HFF-Myc (cell line): ENCODE measurements around the gene NADSYN1.
A peak's percentile ranks its signal among the peaks of the same experiment; 100 is the strongest.
"Not testable (repeated sequence)": the region's sequence is repeated elsewhere in the genome, so short reads cannot be mapped to it uniquely, and the experiment has no call there.

Source experiments
- DNase-seq: peaks from one replicate; pipeline ENCODE4 v3.0.0-alpha.2; 2011; ENCODE audit warnings: low read depth; ENCODE audit errors: extremely low read depth
- H3K4me3 ChIP-seq: replicated peaks from 2 replicates; pipeline ENCODE4 v1.5.1; 2011; ENCODE audit warnings: low read depth, mild to moderate bottlenecking, control low read depth, low read length
- TF ChIP-seq, protein P1 (sequence below): IDR thresholded peaks from 2 replicates; pipeline ENCODE4 v1.5.1; 2012; ENCODE audit warnings: mild to moderate bottlenecking, low read depth, low read length, control low read depth; ENCODE audit errors: missing control alignments

Gene NADSYN1

DNA sequence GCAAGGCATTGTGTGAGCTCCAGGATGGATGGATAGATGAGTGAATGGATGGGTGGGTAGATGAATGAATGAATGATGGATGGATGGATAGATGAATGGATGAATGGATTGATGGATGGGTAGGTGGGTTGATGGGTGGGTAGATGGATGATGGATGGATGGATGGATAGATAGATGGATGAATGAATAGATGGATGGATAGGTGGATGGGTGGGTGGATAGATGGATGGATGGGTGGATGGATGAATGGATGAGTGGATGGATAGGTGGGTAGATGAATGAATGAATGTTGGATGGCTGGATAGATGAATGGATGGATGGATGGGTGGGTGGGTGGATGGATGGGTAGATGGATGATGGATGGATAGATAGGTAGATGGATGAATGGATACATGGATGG, 38.4 kb upstream of the NADSYN1 start:
- TF ChIP-seq, protein P1, sequence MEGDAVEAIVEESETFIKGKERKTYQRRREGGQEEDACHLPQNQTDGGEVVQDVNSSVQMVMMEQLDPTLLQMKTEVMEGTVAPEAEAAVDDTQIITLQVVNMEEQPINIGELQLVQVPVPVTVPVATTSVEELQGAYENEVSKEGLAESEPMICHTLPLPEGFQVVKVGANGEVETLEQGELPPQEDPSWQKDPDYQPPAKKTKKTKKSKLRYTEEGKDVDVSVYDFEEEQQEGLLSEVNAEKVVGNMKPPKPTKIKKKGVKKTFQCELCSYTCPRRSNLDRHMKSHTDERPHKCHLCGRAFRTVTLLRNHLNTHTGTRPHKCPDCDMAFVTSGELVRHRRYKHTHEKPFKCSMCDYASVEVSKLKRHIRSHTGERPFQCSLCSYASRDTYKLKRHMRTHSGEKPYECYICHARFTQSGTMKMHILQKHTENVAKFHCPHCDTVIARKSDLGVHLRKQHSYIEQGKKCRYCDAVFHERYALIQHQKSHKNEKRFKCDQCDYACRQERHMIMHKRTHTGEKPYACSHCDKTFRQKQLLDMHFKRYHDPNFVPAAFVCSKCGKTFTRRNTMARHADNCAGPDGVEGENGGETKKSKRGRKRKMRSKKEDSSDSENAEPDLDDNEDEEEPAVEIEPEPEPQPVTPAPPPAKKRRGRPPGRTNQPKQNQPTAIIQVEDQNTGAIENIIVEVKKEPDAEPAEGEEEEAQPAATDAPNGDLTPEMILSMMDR: no peak
- H3K4me3 ChIP-seq: no peak overlapping the region
- no peak for DNase-seq

DNA sequence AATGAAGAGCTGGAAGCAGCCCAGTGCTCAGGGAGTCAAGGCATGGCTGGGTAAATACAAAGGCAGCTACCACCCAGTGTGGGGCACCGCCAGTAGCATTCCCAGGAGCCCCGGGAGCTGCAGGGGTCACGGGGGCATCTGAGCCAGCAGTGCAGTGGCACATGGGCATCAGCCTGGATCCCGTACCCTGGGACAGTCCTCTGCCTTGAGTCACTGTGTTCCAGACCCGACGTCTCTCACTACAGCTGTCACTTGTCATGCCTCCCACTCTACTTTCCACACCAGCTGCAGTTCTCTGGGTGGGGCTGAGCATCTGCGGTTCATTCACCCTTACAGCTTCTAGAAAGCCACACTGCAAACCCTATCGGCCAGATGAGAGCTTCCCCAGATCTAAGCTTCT, 34.4 kb upstream of the NADSYN1 start:
- TF ChIP-seq, protein P1: no peak
- no peak overlapping the region for H3K4me3 ChIP-seq
- DNase-seq: no peak

DNA sequence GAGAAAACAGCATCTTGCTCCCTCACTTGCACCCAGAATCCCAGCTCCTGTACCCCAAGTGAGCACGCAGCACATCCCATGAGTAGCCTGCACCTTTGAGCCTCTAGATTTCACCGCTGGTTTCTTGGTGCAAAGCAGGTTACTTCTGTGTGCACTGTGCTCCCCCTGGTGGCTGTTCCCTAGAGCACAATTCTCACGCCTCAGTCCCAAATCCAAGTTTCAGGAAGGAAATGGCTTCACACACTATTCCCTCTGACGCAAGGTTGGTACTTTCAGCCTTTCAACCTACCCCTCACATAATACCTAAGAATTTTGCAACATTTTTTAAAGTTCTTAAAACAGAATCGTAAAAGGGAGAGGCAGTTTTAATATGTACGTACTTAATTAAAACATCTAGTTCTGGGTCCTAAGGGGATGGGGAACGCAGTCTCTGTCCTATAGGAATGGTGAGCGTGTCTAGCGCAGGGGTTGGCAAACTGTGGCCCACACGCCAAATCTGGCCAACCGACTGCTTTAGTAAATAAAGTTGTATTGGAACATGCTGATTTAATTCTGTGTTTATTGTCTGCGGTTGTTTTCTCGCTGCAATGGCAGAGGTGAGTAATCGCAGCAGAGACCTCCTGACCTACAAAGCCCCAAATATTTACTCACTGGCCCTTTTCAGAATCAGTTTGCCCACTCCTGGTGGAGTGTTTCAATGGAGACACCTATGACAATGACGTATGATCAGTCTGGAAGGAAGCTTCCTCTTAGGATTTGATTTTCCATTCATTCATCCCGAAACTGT, 32.4 kb upstream of the NADSYN1 start:
- TF ChIP-seq, protein P1: peak; percentile 77
- no peak for DNase-seq
- H3K4me3 ChIP-seq: no peak overlapping the region

DNA sequence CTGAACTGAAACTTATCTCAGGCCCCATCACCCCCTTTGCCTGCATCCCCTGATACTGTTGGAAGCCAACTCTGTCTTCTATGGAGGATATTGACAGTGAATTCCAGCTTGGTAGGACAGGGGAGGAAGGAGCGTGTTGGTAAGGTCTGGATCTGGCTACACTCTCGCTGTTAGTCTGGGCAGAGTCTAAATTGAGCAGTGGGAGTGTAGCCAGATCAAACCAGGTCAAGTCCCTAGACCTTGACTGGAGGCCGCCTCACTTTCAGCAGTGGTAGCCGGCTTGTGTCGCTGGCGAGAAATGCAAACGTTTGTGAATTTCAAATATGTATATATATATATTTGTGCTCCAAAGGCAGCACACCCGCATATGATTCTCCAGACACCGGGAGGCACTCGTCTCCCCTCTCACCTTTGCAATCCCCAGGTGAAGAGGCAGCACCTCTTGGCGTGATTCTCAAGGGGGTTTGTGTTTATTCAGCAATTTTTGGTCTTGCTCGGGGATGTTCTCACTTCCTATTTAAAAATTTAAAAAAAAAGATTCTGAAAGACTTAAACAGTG, 31.5 kb upstream of the NADSYN1 start:
- H3K4me3 ChIP-seq: no peak overlapping the region
- no peak for DNase-seq
- TF ChIP-seq, protein P1: no peak

DNA sequence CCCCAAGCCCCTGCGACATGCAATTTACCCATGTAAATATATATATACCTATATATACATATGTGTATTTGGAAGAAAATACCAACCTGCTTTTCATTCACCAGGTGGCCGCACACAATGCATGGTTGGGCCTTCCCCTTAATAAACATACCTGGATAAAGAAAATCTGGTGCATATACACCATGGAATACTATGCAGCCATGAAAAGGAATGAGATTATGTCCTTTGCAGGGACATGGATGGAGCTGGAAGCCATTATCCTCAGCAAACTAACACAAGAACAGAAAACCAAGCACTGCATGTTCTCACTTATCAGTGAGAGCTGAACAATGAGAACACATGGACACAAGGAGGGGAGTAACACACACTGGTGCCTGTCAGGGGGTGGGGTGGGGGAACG, 30.7 kb upstream of the NADSYN1 start:
- H3K4me3 ChIP-seq, DNase-seq: not testable (repeated sequence)

DNA sequence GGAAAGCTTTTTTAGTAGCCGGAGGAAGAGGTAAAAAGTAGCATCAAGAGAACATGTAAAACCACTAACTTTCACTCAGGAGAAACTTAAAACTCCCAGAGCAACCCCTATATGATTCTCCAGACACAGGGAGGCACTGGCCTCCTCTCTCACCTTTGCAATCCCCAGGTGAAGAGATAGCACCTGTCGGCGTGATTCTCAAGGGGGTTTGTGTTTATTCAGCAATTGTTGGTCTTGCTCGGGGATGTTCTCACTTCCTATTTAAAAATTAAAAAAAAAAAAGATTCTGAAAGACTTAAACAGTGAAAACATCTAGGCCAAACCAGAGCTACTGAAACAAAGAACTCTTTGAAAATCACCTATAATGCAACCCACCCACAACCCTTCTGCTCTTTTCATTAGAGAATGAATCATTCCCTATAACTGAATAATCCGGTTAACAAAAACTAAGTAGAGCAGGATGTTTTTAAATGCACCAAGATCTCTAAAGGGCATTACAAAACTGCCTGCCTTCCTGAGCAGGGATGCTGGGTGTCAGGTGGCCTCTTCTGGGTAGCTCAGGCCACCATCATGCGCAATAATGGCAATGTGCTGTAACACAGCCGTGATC, 29.7 kb upstream of the NADSYN1 start:
- H3K4me3 ChIP-seq: no peak overlapping the region
- DNase-seq: no peak
- TF ChIP-seq, protein P1: no peak

DNA sequence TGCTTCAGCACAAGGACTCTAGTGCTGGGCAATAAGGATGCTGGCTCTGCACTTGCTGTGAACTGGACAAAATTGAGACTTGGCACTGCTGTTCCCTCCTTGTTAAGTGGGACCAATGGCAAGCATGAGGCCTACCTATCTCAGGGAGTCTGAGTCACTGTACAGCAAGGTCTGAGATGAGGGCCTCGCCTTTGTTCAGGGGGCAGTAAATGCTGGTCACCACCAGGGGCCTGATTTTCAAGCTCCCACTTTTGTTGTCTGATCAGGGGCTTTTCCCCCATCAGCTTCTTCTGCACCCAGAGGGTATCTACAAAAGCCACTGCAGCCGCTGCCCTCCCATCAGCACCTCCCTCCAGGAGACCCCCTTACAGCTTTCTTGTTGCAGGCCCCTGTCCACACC, 27.6 kb upstream of the NADSYN1 start:
- no peak overlapping the region for H3K4me3 ChIP-seq
- no peak for DNase-seq
- TF ChIP-seq, protein P1: no peak
